ENCODE measurements around the gene CLIC6.

Gene CLIC6

GRCh38 chr21:34668803-34669148 lies at the start of gene CLIC6:
Gene CLIC6 (plus strand): TSS chr21:34668994. CDS start chr21:34669389, 395 bp downstream.
- DNase-seq (ENCODE audit: low spot score): no peak

- DNase-seq (ENCODE audit: low spot score): no peak
These were observed 48.7 kb upstream of the CLIC6 start for GRCh38 chr21:34619841-34620665.

DNA sequence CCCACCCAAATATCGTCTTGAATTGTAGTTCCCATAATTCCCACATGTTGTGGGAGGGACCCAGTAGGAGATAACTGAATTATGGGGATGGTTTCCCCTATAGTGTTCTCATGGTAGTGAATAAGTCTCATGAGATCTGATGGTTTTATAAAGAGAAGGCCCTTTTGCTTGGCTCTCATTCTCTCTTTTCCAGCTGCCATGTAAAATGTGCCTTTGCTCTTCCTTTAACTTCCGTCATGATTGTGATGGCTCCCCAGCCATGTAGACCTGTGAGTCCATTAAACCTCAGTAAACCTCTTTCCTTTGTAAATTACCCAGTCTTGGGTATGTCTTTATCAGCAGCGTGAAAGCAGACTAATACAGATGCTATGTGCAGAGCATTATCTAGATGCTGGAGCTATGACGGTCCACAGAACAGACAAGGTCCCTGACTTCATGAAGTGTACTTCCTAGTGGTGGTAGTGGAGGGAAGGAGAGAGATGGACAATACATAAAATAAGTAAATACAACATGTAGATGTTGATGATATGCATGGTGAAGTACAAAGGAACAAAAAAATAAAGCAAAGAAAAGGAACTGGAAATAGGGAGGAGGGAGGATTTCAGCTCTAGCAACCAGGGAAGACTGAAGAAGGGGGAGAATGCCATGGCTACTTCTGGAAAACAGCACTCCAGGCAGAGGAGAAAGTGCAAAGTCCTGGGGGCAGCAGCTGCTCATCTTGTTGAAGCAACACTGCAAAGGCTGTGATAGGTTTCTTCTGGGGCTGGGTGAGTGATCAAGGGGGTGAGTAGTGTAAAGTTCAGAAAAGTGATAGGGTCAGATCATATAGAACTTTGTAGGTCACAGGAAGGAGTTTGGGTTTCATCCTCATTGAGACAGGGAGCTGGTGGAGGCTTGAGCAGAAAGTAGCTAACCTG lies 47.1 kb upstream of the CLIC6 start:
- DNase-seq (ENCODE audit: low spot score): no peak

GRCh38 chr21:34623516-34623915 lies 45.3 kb upstream of the CLIC6 start:
- no peak for DNase-seq (ENCODE audit: low spot score)

DNA sequence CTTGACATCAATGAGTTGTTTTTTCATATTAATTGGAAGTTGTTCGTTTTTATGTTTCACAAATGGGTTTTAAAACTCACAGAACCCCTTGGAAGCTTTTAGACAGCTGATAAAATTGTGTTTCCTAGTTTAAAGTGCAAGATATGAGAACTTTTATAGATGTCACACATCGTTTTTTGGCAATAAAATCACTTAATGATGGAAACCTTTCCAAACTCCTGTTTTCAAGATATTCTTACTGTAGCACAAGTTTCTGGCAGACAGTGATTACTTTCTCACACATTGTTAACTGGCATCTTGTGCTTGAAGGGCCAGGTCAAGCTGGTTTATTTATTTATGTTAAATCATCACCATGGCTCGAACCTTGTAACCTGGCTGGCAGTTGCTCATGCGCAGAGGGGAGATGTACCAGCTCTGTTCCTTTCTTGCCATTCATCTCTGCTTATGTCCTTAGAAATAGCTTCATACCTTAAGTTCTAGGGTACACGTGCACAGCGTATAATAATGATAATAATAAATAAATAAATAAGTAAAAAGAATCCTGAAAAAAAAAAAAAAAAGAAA lies 43.7 kb upstream of the CLIC6 start:
- DNase-seq (ENCODE audit: low spot score): no peak

DNA sequence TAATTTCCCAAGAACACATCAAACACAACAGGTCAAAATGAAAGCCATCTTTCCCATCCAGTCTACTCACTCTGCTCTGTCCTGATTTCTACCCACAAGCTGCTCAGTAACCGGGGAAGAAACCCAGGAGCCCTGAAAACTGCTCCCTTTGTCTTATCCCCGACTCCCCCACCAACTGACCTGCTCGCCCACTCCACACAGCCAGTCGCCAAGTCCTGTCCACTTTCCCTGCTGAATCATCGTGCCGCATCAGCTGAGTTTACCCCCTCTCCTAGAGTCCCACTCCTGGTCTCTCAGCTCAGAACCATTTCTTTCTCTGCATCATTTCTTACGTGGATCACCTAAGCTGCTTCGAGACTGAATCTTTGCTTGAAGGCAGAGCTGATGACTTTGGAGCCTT lies 42.7 kb upstream of the CLIC6 start:
- no peak for DNase-seq (ENCODE audit: low spot score)

DNA sequence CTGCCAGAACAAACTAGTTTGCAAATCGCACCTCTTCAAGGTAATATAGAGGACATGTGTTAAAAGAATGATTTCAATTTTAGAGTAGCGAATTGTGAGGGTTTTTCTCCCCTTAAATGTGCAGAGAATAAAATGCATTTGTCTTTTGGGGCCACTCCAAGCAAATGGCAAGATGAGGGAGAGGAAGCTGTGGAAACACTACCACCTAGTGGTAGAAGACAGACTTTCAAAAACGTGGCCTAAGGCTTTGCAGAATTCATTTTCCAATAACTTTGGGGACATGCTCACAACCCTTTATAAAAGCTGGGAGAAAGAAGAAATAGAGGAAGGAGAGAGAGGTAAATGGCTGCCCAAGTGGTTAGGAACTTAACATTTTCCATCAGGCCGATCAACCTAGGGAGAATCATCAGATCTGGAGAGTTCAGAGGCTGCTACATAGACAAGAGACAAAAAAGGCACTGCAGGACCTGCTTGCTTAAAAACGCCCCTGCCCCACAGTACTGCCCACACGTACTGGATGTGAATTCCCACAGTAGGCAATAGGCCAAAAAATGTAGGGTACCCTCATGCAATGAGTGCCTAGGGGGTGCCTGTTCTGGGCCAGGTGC lies 38.2 kb upstream of the CLIC6 start:
- peak; percentile 30 for DNase-seq (ENCODE audit: low spot score)

GRCh38 chr21:34632498-34632897 lies 36.3 kb upstream of the CLIC6 start:
- DNase-seq (ENCODE audit: low spot score): no peak

GRCh38 chr21:34635307-34635706 lies 33.5 kb upstream of the CLIC6 start:
- no peak for DNase-seq (ENCODE audit: low spot score)

GRCh38 chr21:34636961-34637360 lies 31.8 kb upstream of the CLIC6 start:
- DNase-seq (ENCODE audit: low spot score): no peak

GRCh38 chr21:34639250-34639649 lies 29.5 kb upstream of the CLIC6 start:
- no peak for DNase-seq (ENCODE audit: low spot score)

- no peak for DNase-seq (ENCODE audit: low spot score)
These were observed 28.7 kb upstream of the CLIC6 start for GRCh38 chr21:34639882-34640788.

DNA sequence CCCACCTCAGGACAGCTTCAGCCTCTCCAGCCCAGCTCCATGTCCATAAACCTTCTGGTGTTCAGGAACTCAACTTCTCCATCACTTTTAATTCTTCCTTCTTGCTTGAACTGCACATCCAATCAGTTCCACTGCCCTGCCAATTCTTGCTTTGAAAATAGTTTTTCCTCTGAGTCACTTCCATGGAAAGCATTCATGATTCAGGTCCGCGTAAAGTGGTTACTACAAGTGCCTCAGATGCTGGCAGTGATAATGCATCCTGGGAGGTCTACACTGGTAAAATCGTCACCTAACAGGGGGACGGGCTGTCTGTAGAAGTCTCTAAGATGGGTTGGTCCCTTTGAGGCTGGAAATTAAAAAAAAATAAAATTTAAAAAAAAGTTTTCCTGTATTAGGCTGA lies 27.9 kb upstream of the CLIC6 start:
- DNase-seq (ENCODE audit: low spot score): no peak

DNA sequence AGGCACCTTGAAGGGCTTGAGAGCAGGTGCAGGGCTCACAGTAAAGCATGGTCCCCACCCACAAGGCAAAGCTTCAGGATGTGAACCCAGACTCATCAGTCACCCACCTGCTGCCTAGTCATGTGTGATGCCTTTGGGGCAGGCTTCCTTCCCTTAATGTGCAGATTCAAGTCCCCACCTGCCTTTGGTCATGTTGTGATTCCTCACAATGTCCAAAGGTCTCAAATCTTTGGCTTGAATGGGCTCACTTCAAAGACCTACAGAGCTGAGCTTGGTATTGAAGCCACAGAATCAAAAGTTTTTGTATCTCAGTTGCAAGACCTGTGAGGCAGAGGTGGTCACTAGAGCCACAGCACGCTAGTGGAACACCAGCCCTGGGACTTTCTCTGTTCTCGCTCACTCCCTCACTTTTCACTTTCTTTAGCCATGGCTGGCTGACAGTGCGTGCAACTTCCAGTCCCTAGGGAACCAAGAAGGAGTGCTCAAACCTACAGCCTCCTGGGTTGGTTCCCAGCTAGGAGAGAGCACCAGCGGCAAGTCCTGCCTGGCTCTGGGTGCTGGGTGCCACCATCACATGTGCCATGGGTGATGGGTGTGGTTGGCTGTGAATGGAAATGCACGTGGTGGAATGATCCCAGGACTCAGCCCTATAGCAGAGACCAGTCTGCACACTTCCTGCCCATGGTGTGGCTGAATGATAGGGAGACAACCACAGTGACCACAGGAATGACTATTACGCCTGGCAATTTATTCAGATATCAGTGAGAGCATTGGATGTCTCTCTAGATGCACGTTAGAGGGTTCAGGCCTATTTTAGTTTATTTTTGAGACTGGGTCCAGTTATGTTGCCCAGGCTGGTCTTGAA lies 26.4 kb upstream of the CLIC6 start:
- no peak for DNase-seq (ENCODE audit: low spot score)

DNA sequence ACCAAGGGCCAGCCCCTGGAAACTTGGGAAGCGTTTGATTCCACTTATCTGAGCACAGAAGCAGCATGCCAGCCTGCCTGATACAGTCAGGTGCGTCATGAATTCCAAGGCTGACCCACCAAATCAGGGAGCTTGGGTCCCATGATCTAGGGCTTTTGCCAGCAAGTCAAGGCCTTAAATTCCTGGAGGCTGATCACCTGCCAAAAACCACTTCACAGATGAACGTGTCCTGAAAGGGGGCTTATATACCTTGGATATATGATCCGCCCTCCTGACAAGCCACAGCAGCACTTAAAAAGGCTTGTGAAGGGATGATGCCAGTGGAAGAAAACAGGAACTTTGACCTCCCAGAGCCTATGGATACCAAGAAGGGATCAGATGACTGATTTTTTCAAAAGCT lies 24.0 kb upstream of the CLIC6 start:
- DNase-seq (ENCODE audit: low spot score): no peak

DNA sequence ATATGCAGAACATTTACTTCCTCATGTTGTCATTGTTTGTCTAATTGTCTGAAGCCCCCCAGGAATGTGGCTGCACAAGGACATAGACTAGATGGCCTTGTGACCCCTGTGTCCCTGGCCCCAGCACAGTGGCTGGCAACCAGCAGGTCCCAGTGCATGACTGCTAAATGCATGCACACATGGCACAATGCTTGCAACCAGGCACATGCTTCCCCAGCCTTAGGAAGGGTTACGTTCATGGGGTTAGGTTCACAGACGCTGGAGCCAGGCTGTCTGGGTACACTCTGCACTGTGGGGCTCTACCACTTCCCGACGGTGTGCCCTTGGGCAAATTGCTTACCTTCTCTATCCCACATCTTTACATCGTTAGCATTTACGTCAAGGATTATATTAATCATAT lies 21.2 kb upstream of the CLIC6 start:
- DNase-seq (ENCODE audit: low spot score): no peak

- DNase-seq (ENCODE audit: low spot score): no peak
These were observed 20.0 kb upstream of the CLIC6 start for GRCh38 chr21:34648739-34649297.

GRCh38 chr21:34649400-34649799 lies 19.4 kb upstream of the CLIC6 start:
- DNase-seq (ENCODE audit: low spot score): no peak

GRCh38 chr21:34650861-34651431 lies 17.8 kb upstream of the CLIC6 start:
- DNase-seq (ENCODE audit: low spot score): no peak

GRCh38 chr21:34651642-34652041 lies 17.2 kb upstream of the CLIC6 start:
- no peak for DNase-seq (ENCODE audit: low spot score)

Data from HuH-7.5 (cell line).